HG03196 (cell line): ENCODE measurements around the gene TMCC1.
"Not testable (repeated sequence)": the region's sequence is repeated elsewhere in the genome, so short reads cannot be mapped to it uniquely, and the experiment has no call there.

Experiments
- ATAC-seq: cut with Tn5 transposase; IDR thresholded peaks from one replicate; pipeline ENCODE4 v1.9.1; 2021; ENCODE audit not compliant: unreplicated experiment

The TMCC1 gene

GRCh38 chr3:129777806-129778205 is 115.7 kb downstream of the TMCC1 start:
- ATAC-seq, result no peak

- ATAC-seq, result no peak
Observed at GRCh38 chr3:129775870-129776269, 117.6 kb downstream of the TMCC1 start.

- no peak for ATAC-seq
Observed at GRCh38 chr3:129773691-129774663, 119.5 kb downstream of the TMCC1 start.

- no peak for ATAC-seq
Observed at GRCh38 chr3:129770604-129771003, 122.9 kb downstream of the TMCC1 start.

- no peak for ATAC-seq
Observed at GRCh38 chr3:129769616-129770015, 123.9 kb downstream of the TMCC1 start.

- no peak for ATAC-seq
Observed at GRCh38 chr3:129768728-129769127, 124.8 kb downstream of the TMCC1 start.

- no peak for ATAC-seq
Observed at GRCh38 chr3:129766135-129766534, 127.4 kb downstream of the TMCC1 start.

GRCh38 chr3:129764090-129764489 is 129.4 kb downstream of the TMCC1 start:
- ATAC-seq, result no peak

- no peak for ATAC-seq
Observed at GRCh38 chr3:129758785-129759320, 134.7 kb downstream of the TMCC1 start.

- ATAC-seq, result no peak
Observed at GRCh38 chr3:129758306-129758705, 135.2 kb downstream of the TMCC1 start.

- ATAC-seq, result no peak
Observed at GRCh38 chr3:129756871-129757270, 136.6 kb downstream of the TMCC1 start.

- not testable (repeated sequence) for ATAC-seq
Observed at GRCh38 chr3:129751105-129751504, 142.4 kb downstream of the TMCC1 start.

- no peak for ATAC-seq
Observed at GRCh38 chr3:129749692-129750091, 143.8 kb downstream of the TMCC1 start.

GRCh38 chr3:129747992-129748391 is 145.5 kb downstream of the TMCC1 start:
- no peak for ATAC-seq

- no peak for ATAC-seq
Observed at GRCh38 chr3:129747136-129747535, 146.4 kb downstream of the TMCC1 start.

- no peak for ATAC-seq
Observed at GRCh38 chr3:129746629-129747028, 146.9 kb downstream of the TMCC1 start.

- no peak for ATAC-seq
Observed at GRCh38 chr3:129745253-129745652, 148.3 kb downstream of the TMCC1 start.

- no peak for ATAC-seq
Observed at GRCh38 chr3:129741794-129742193, 151.7 kb downstream of the TMCC1 start.

GRCh38 chr3:129740090-129740489 is 153.4 kb downstream of the TMCC1 start:
- no peak for ATAC-seq

GRCh38 chr3:129739634-129740033 is 153.9 kb downstream of the TMCC1 start:
- no peak for ATAC-seq

- ATAC-seq, result no peak
Observed at GRCh38 chr3:129738172-129738571, 155.3 kb downstream of the TMCC1 start.

GRCh38 chr3:129736070-129736469 is 157.4 kb downstream of the TMCC1 start:
- ATAC-seq, result no peak
